A549 (cell line): ENCODE data around the gene KIF2A. TPM values are rescaled to one million over a fixed set of nuclear protein-coding genes. Genes with fewer than 3 reads are reported as not detected.

Experiments
- ATAC-seq, 2 experiments: fragments of 200-7000 bp in 1 of 2; fragments of >200 bp in 1 of 2; cut with Nextera tagmentation in 1 of 2; cut with Tn5 transposase in 1 of 2; 3 replicates each; pipeline versions ENCODE4 v1.8.0 to v1.9.1; 2018 to 2020; ENCODE audit warnings: mild to moderate bottlenecking in 1 of 2, moderate library complexity in 1 of 2
- CTCF ChIA-PET: fragments of 300-600 bp; sonication (Branson Sonifier 250); formaldehyde crosslinking; extraction: SDS; loops from one replicate; lab custom pipeline; 2021; ENCODE audit warnings: antibody characterized with exemption, inconsistent platforms; lab: Yijun Ruan, JAX
- POLR2A ChIA-PET: fragments of 350-600 bp; formaldehyde crosslinking; extraction: SDS; loops from one replicate; lab custom pipeline; 2021; ENCODE audit warnings: antibody characterized with exemption, inconsistent platforms; lab: Yijun Ruan, JAX
- DNase-seq, 2 experiments: peaks; one replicate each; pipeline versions ENCODE4 v3.0.0 to v3.0.0-alpha.2; 2011 to 2016; ENCODE audit warnings: low read depth in 1 of 2, low spot score in 1 of 2
- FAIRE-seq: peaks from 2 replicates; lab custom pipeline; 2011; peaks lifted over from hg19 to GRCh38; lab: Jason Lieb, UNC
- H3K27ac ChIP-seq, 2 experiments: fragments of >200 bp; sonication (Bioruptor Twin); formaldehyde crosslinking; 3 replicates each; pipeline ENCODE4 v1.5.1; 2016 to 2017
- H3K4me1 ChIP-seq: fragments of >200 bp; sonication (Bioruptor Twin); formaldehyde crosslinking; 3 replicates; pipeline ENCODE4 v1.6.1; 2016
- H3K4me2 ChIP-seq: fragments of >200 bp; sonication (Bioruptor Twin); formaldehyde crosslinking; 3 replicates; pipeline ENCODE4 v1.6.1; 2016
- H3K4me3 ChIP-seq: fragments of >200 bp; sonication (Bioruptor Twin); formaldehyde crosslinking; 3 replicates; pipeline ENCODE4 v1.5.1; 2016
- H3K9me3 ChIP-seq: fragments of >200 bp; sonication (Bioruptor Twin); formaldehyde crosslinking; 3 replicates; pipeline ENCODE4 v1.6.1; 2016
- CBX8 ChIP-seq: fragments of 200-600 bp; sonication (generic); IDR thresholded peaks from 2 replicates; pipeline ENCODE4 v1.6.1; 2016
- CEBPB ChIP-seq, 2 experiments: fragments of >200 bp in 1 of 2; sonication (Bioruptor Twin) in 1 of 2; formaldehyde crosslinking in 1 of 2; IDR thresholded peaks; 2 replicates each; pipeline ENCODE4 v1.6.1; 2012 to 2016
- EHMT2 ChIP-seq: fragments of 200-600 bp; sonication (generic); IDR thresholded peaks from 2 replicates; pipeline ENCODE4 v1.6.1; 2016; ENCODE audit warnings: antibody characterized with exemption, low read depth, mild to moderate bottlenecking, moderate library complexity
- ESRRA ChIP-seq: fragments of 150-350 bp; IDR thresholded peaks from 2 replicates; pipeline ENCODE4 v1.6.1; 2014; ENCODE audit warnings: mild to moderate bottlenecking, low read length, borderline replicate concordance
- FOSB ChIP-seq: fragments of 250-450 bp; sonication (Bioruptor Pico); IDR thresholded peaks from 2 replicates; pipeline ENCODE4 v1.5.0; 2020; ENCODE audit warnings: mild to moderate bottlenecking, moderate library complexity
- FOSL2 ChIP-seq, 2 experiments: fragments of 450-650 bp in 1 of 2; fragments of >200 bp in 1 of 2; sonication (Bioruptor Twin) in 1 of 2; formaldehyde crosslinking; IDR thresholded peaks; 2 replicates each; pipeline versions ENCODE4 v1.5.0 to v1.6.1; 2016 to 2020; ENCODE audit warnings: mild to moderate bottlenecking in 1 of 2, moderate library complexity in 1 of 2
- HOXB5 ChIP-seq: fragments of 250-450 bp; sonication (Bioruptor Pico); IDR thresholded peaks from 2 replicates; pipeline ENCODE4 v1.5.0; 2020; ENCODE audit warnings: mild to moderate bottlenecking, moderate library complexity
- JUNB ChIP-seq: fragments of >200 bp; sonication (Bioruptor Twin); formaldehyde crosslinking; IDR thresholded peaks from 2 replicates; pipeline ENCODE4 v1.6.1; 2016
- KDM5A ChIP-seq: fragments of 200-600 bp; sonication (generic); IDR thresholded peaks from 2 replicates; pipeline ENCODE4 v1.6.1; 2016; ENCODE audit warnings: antibody characterized with exemption, mild to moderate bottlenecking
- MAZ ChIP-seq: fragments of 150-350 bp; IDR thresholded peaks from 2 replicates; pipeline ENCODE4 v1.6.1; 2014; ENCODE audit warnings: antibody characterized with exemption, low read depth, low read length, borderline replicate concordance
- POLR2AphosphoS2 ChIP-seq: conservative IDR thresholded peaks from 2 replicates; pipeline ENCODE4 v1.6.1; 2012; ENCODE audit warnings: low read length, improper control_type of control experiment, inconsistent platforms
- RCOR1 ChIP-seq: fragments of 150-350 bp; IDR thresholded peaks from 2 replicates; pipeline ENCODE4 v1.6.1; 2014; ENCODE audit warnings: antibody characterized with exemption, low read length, low read depth
- SREBF2 ChIP-seq: fragments of 450-650 bp; IDR thresholded peaks from 2 replicates; pipeline ENCODE4 v1.6.1; 2014; ENCODE audit warnings: mild to moderate bottlenecking, moderate library complexity
- TP53 ChIP-seq: fragments of 250-450 bp; sonication (Bioruptor Pico); IDR thresholded peaks from 2 replicates; pipeline ENCODE4 v1.5.0; 2021; ENCODE audit warnings: mild to moderate bottlenecking, moderate library complexity
- ZFP36 ChIP-seq: fragments of 450-650 bp; IDR thresholded peaks from 2 replicates; pipeline ENCODE4 v1.6.1; 2014; ENCODE audit warnings: borderline replicate concordance; ENCODE audit not compliant: partially characterized antibody
- WGBS: methylation state at CpG from one replicate; pipeline ENCODE4 v1.1.6; 2017; ENCODE audit errors: missing lambda C conversion rate; 5-methylcytosine and 5-hydroxymethylcytosine counted together
- polyA plus RNA-seq, 4 experiments: library from polyadenylated mRNA; depleted of rRNA in 3 of 4; stranded (reverse); fragments of >200 nt; fragmentation: RNase III in 1 of 4; extraction: RNeasy Plus Mini Kit Qiagen cat#74134 plus additional on column Dnase treatment in 1 of 4; gene quantifications; 2 replicates in 3 of 4; 3 replicates in 1 of 4; pipeline ENCODE4 v1.2.3, GENCODE V29; 2011 to 2017
- TF ChIP-seq, protein P1 (sequence below): fragments of >200 bp; sonication (Bioruptor Twin); formaldehyde crosslinking; IDR thresholded peaks from 2 replicates; pipeline ENCODE4 v1.6.1; 2016
- TF ChIP-seq, protein P2 (sequence below): fragments of 150-350 bp; IDR thresholded peaks from 2 replicates; pipeline ENCODE4 v1.6.1; 2014; ENCODE audit warnings: low read depth, mild to moderate bottlenecking, low read length

The KIF2A gene
- polyA plus RNA-seq, 2 of the 4 experiments (the other 2 are of a cell fraction) = 44.5 to 68.9 TPM

DNA sequence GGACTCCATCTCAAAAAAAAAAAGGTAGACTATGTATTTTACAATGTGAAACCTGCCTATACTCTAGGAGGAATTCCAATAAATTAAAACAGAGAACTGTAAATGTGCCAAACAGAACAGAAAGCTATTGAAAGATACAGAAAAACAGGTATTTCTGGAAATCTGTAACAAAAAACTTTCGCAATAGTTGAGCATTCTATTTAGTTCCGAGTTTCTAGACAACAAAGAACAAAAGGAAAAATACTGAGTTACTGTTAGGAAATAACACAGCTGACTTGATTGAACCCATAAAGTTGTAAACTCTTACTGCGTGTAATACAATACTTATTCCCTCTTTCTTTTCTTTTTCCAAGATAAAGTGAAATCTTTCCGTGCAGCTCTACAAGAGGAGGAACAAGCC lies 79.1 kb downstream of the KIF2A start:
- WGBS = 92% methylated on average over 4 of the region's 4 CpGs
- POLR2A ChIA-PET = no interaction called here
- no peaks in the 10 kb centered on the region for H3K9me3 ChIP-seq
- no peak for TF ChIP-seq CBX8
- TF ChIP-seq CEBPB (IDR thresholded peaks at IDR 0.05) = peak in 1 of 2 experiments; percentile 11; a peak in 1 of 4 replicates
- TF ChIP-seq, all 56 proteins: peak for 1
- DNase-seq (no peak), ATAC-seq (no peak), FAIRE-seq (peak; percentile 13)
- H3K4me1 ChIP-seq = no peaks in the 10 kb centered on the region
- CTCF ChIA-PET = interaction anchor here (0.8 to 1.0 kb wide), 2 partner anchors 75 to 160 kb away, joined by 3 read pairs; no protein-coding TSS in a partner anchor
- H3K4me2 ChIP-seq = no peak overlapping the region
- H3K27ac ChIP-seq = no peak overlapping the region
- no peak overlapping the region for H3K4me3 ChIP-seq

DNA sequence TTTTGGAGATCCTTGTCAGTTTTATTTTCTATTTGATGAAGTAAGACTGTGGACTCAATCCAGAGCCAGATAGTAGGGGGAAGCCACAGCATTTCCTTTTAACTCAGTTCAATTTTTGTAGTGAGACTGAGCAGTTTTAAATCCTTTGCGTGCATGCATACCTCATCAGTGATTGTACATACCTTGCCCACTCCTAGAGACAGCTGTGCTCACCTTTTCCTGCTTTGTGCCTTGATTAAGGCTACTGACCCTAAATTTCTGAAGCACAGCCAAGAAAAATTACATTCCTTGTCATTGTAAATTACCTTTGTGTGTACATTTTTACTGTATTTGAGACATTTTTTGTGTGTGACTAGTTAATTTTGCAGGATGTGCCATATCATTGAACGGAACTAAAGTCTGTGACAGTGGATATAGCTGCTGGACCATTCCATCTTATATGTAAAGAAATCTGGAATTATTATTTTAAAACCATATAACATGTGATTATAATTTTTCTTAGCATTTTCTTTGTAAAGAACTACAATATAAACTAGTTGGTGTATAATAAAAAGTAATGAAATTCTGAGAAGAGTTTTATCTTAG lies 79.9 kb downstream of the KIF2A start:
- H3K9me3 ChIP-seq = no peaks in the 10 kb centered on the region
- H3K4me2 ChIP-seq = no peak overlapping the region
- no peak overlapping the region for H3K4me3 ChIP-seq
- no peak for DNase-seq
- no peak for TF ChIP-seq MAZ
- TF ChIP-seq KDM5A = no peak
- TF ChIP-seq JUNB = no peak
- TF ChIP-seq, protein P1, sequence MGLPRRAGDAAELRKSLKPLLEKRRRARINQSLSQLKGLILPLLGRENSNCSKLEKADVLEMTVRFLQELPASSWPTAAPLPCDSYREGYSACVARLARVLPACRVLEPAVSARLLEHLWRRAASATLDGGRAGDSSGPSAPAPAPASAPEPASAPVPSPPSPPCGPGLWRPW = no peak
- no peak for TF ChIP-seq ZFP36
- no peak for TF ChIP-seq FOSB (CRISPR knock-in tag)
- TF ChIP-seq SREBF2 = no peak
- TF ChIP-seq EHMT2 = no peak
- no peak for TF ChIP-seq HOXB5 (CRISPR knock-in tag)
- no peak for TF ChIP-seq ESRRA
- no peak for TF ChIP-seq POLR2AphosphoS2
- TF ChIP-seq FOSL2 (IDR thresholded peaks at IDR 0.05) = no peak
- TF ChIP-seq FOSL2 (CRISPR knock-in tag; IDR thresholded peaks at IDR 0.05) = no peak
- TF ChIP-seq TP53 (CRISPR knock-in tag) = no peak
- no peak overlapping the region for H3K27ac ChIP-seq
- 87% methylated on average over 2 of the region's 2 CpGs for WGBS
- H3K4me1 ChIP-seq = no peaks in the 10 kb centered on the region
- ATAC-seq = no peak
- CTCF ChIA-PET = interaction anchor here (1.0 kb wide), 1 partner anchor 74 kb away, joined by 3 read pairs; no protein-coding TSS in a partner anchor
- POLR2A ChIA-PET = no interaction called here
- FAIRE-seq = no peak

DNA sequence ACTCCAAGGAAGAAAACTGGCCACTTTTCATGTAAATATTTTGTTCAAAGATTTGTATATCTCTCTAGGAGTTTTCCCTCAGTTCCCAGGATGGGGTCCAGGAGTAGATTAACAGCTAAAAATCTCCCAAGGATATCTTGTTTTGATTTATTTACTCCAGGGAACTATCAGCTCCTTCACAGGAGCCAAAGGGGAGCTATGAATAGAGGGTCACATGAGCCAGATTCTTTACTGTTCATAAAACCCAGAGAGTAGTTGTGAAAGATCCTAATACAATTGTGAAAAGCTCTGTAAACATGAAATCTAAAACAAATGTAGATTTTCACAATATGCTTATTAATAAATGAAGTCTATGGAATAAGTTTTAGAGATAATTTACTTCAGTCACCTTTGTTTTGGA lies 80.8 kb downstream of the KIF2A start:
- no peak for ATAC-seq

More for the DNA sequence above, 80.8 kb downstream of the KIF2A start:
- Histone ChIP-seq H3K27ac (no peak overlapping the region), H3K4me2 (no peak overlapping the region), H3K4me3 (no peak overlapping the region), H3K4me1 (no peaks in the 10 kb centered on the region)
- FAIRE-seq (no peak), DNase-seq (no peak)
- POLR2A ChIA-PET = interaction anchor here (1.8 kb wide), 1 partner anchor 17 kb away, joined by 10 read pairs; the partner anchor contains the start of gene DIMT1
- TF ChIP-seq RCOR1 (no peak), ZFP36 (no peak), CBX8 (no peak)
- TF ChIP-seq, protein P2, sequence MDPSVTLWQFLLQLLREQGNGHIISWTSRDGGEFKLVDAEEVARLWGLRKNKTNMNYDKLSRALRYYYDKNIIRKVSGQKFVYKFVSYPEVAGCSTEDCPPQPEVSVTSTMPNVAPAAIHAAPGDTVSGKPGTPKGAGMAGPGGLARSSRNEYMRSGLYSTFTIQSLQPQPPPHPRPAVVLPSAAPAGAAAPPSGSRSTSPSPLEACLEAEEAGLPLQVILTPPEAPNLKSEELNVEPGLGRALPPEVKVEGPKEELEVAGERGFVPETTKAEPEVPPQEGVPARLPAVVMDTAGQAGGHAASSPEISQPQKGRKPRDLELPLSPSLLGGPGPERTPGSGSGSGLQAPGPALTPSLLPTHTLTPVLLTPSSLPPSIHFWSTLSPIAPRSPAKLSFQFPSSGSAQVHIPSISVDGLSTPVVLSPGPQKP = no peak
- TF ChIP-seq, all 56 proteins: peak for 0
- CTCF ChIA-PET = interaction anchor here (0.8 kb wide), 1 partner anchor 39 kb away, joined by 3 read pairs; no protein-coding TSS in a partner anchor
- no peaks in the 10 kb centered on the region for H3K9me3 ChIP-seq
